IgD-negative memory B cell (primary cell): ENCODE results near the gene RBFOX1. TPM values are rescaled to one million over a fixed set of nuclear protein-coding genes. Genes with fewer than 3 reads are reported as not detected.

ENCODE experiments used
- H3K27ac Mint-ChIP-seq, 3 donors: one replicate each; pipeline ENCODE4 v1.8.0; 2020 to 2022; ENCODE audit warnings: mild to moderate bottlenecking in 3 of 3, mixed read lengths in 3 of 3, moderate library complexity in 1 of 3
- H3K27me3 Mint-ChIP-seq: one replicate; pipeline ENCODE4 v1.8.0; 2021; ENCODE audit warnings: mixed read lengths
- H3K36me3 Mint-ChIP-seq: one replicate; pipeline ENCODE4 v1.8.0; 2020; ENCODE audit warnings: mild to moderate bottlenecking, mixed read lengths
- H3K4me1 Mint-ChIP-seq, 3 donors: one replicate each; pipeline ENCODE4 v1.8.0; 2020 to 2022; ENCODE audit warnings: mixed read lengths in 3 of 3, mild to moderate bottlenecking in 1 of 3
- H3K4me3 Mint-ChIP-seq, 4 donors: one replicate each; pipeline ENCODE4 v1.8.0; 2020 to 2022; ENCODE audit warnings: mild to moderate bottlenecking in 4 of 4, mixed read lengths in 4 of 4, moderate library complexity in 3 of 4
- H3K9me3 Mint-ChIP-seq, 3 donors: one replicate each; pipeline ENCODE4 v1.8.0; 2020 to 2021; ENCODE audit warnings: mixed read lengths in 3 of 3, mild to moderate bottlenecking in 1 of 3
- polyA plus RNA-seq: library from polyadenylated mRNA; unstranded; fragments of 300-500 nt; fragmentation: Illumina TruSeq; gene quantifications from one replicate; pipeline ENCODE4 v1.2.3, GENCODE V29; 2021

RBFOX1 gene
- polyA plus RNA-seq, 1 donor from 2014 or later: not detected

- peaks cover 2 to 27% (median 9%) of the 10 kb centered on the region in 3 donors for H3K9me3 Mint-ChIP-seq
- H3K4me1 Mint-ChIP-seq: peaks cover 0 to 1% (median 0%) of the 10 kb centered on the region in 3 donors
- H3K4me3 Mint-ChIP-seq: no peak overlapping the region
- H3K27me3 Mint-ChIP-seq: no peaks in the 10 kb centered on the region
- no peaks in the 10 kb centered on the region for H3K36me3 Mint-ChIP-seq
- no peak overlapping the region for H3K27ac Mint-ChIP-seq
Observed at GRCh38 chr16:7374614-7375174, 42.0 kb downstream of the RBFOX1 start.

GRCh38 chr16:7376227-7376626, 43.6 kb downstream of the RBFOX1 start:
- no peaks in the 10 kb centered on the region for H3K36me3 Mint-ChIP-seq
- H3K27ac Mint-ChIP-seq: no peak overlapping the region
- no peaks in the 10 kb centered on the region for H3K4me1 Mint-ChIP-seq
- H3K9me3 Mint-ChIP-seq: peaks cover 0 to 20% (median 9%) of the 10 kb centered on the region in 3 donors
- no peak overlapping the region for H3K4me3 Mint-ChIP-seq
- no peaks in the 10 kb centered on the region for H3K27me3 Mint-ChIP-seq

GRCh38 chr16:7377231-7377630, 44.6 kb downstream of the RBFOX1 start:
- Mint-ChIP-seq H3K27ac (no peak overlapping the region), H3K4me3 (no peak overlapping the region), H3K36me3 (no peaks in the 10 kb centered on the region), H3K27me3 (no peaks in the 10 kb centered on the region), H3K4me1 (no peaks in the 10 kb centered on the region), H3K9me3 (peaks cover 0 to 17% (median 9%) of the 10 kb centered on the region in 3 donors)

- H3K27me3 Mint-ChIP-seq: no peaks in the 10 kb centered on the region
- H3K9me3 Mint-ChIP-seq: peaks cover 0 to 13% (median 9%) of the 10 kb centered on the region in 3 donors
- no peak overlapping the region for H3K27ac Mint-ChIP-seq
- no peaks in the 10 kb centered on the region for H3K4me1 Mint-ChIP-seq
- no peaks in the 10 kb centered on the region for H3K36me3 Mint-ChIP-seq
- H3K4me3 Mint-ChIP-seq: no peak overlapping the region
Observed at GRCh38 chr16:7378024-7378695, 45.5 kb downstream of the RBFOX1 start.

GRCh38 chr16:7380441-7380840, 47.8 kb downstream of the RBFOX1 start:
- Mint-ChIP-seq H3K27ac (no peak overlapping the region), H3K4me1 (no peaks in the 10 kb centered on the region), H3K27me3 (no peaks in the 10 kb centered on the region), H3K4me3 (no peak overlapping the region), H3K36me3 (no peaks in the 10 kb centered on the region), H3K9me3 (peaks cover 2 to 20% (median 9%) of the 10 kb centered on the region in 3 donors)

GRCh38 chr16:7380911-7381310, 48.3 kb downstream of the RBFOX1 start:
- Mint-ChIP-seq H3K9me3 (peaks cover 2 to 21% (median 9%) of the 10 kb centered on the region in 3 donors), H3K36me3 (no peaks in the 10 kb centered on the region), H3K27me3 (no peaks in the 10 kb centered on the region), H3K27ac (no peak overlapping the region), H3K4me3 (no peak overlapping the region), H3K4me1 (no peaks in the 10 kb centered on the region)

GRCh38 chr16:7381671-7382070, 49.0 kb downstream of the RBFOX1 start:
- no peak overlapping the region for H3K4me3 Mint-ChIP-seq

GRCh38 chr16:7382521-7382920, 49.9 kb downstream of the RBFOX1 start:
- H3K4me3 Mint-ChIP-seq: no peak overlapping the region
- no peaks in the 10 kb centered on the region for H3K4me1 Mint-ChIP-seq
- H3K9me3 Mint-ChIP-seq: peaks cover 2 to 17% (median 5%) of the 10 kb centered on the region in 3 donors
- no peaks in the 10 kb centered on the region for H3K27me3 Mint-ChIP-seq
- H3K27ac Mint-ChIP-seq: no peak overlapping the region
- H3K36me3 Mint-ChIP-seq: no peaks in the 10 kb centered on the region

More at GRCh38 chr16:7381671-7382070, 49.0 kb downstream of the RBFOX1 start:
- Mint-ChIP-seq H3K27me3 (no peaks in the 10 kb centered on the region), H3K27ac (no peak overlapping the region), H3K9me3 (peaks cover 2 to 21% (median 8%) of the 10 kb centered on the region in 3 donors), H3K36me3 (no peaks in the 10 kb centered on the region), H3K4me1 (no peaks in the 10 kb centered on the region)

GRCh38 chr16:7390974-7391373, 58.3 kb downstream of the RBFOX1 start:
- no peaks in the 10 kb centered on the region for H3K4me1 Mint-ChIP-seq
- no peaks in the 10 kb centered on the region for H3K36me3 Mint-ChIP-seq
- H3K27me3 Mint-ChIP-seq: no peaks in the 10 kb centered on the region
- H3K9me3 Mint-ChIP-seq: peaks cover 3 to 19% (median 8%) of the 10 kb centered on the region in 3 donors
- no peak overlapping the region for H3K27ac Mint-ChIP-seq
- H3K4me3 Mint-ChIP-seq: no peak overlapping the region

- Mint-ChIP-seq H3K9me3 (peaks cover 3 to 19% (median 8%) of the 10 kb centered on the region in 3 donors), H3K4me3 (no peak overlapping the region), H3K27me3 (no peaks in the 10 kb centered on the region), H3K36me3 (no peaks in the 10 kb centered on the region), H3K4me1 (no peaks in the 10 kb centered on the region), H3K27ac (no peak overlapping the region)
Observed at GRCh38 chr16:7391694-7392093, 59.0 kb downstream of the RBFOX1 start.

- no peak overlapping the region for H3K4me3 Mint-ChIP-seq
Observed at GRCh38 chr16:7392206-7392605, 59.6 kb downstream of the RBFOX1 start.

GRCh38 chr16:7393680-7394079, 61.0 kb downstream of the RBFOX1 start:
- no peaks in the 10 kb centered on the region for H3K4me1 Mint-ChIP-seq

More at GRCh38 chr16:7392206-7392605, 59.6 kb downstream of the RBFOX1 start:
- Mint-ChIP-seq H3K36me3 (no peaks in the 10 kb centered on the region), H3K4me1 (no peaks in the 10 kb centered on the region), H3K27ac (no peak overlapping the region), H3K9me3 (peaks cover 3 to 19% (median 7%) of the 10 kb centered on the region in 3 donors), H3K27me3 (no peaks in the 10 kb centered on the region)

GRCh38 chr16:7394720-7395336, 62.2 kb downstream of the RBFOX1 start:
- no peak overlapping the region for H3K27ac Mint-ChIP-seq
- no peaks in the 10 kb centered on the region for H3K4me1 Mint-ChIP-seq
- H3K36me3 Mint-ChIP-seq: no peaks in the 10 kb centered on the region
- H3K27me3 Mint-ChIP-seq: no peaks in the 10 kb centered on the region
- H3K9me3 Mint-ChIP-seq: peaks cover 0 to 12% (median 3%) of the 10 kb centered on the region in 3 donors
- H3K4me3 Mint-ChIP-seq: no peak overlapping the region

More at GRCh38 chr16:7393680-7394079, 61.0 kb downstream of the RBFOX1 start:
- Mint-ChIP-seq H3K4me3 (no peak overlapping the region), H3K9me3 (peaks cover 2 to 13% (median 4%) of the 10 kb centered on the region in 3 donors), H3K27ac (peak overlapping the region in 1 of 3 donors; percentile 14), H3K27me3 (no peaks in the 10 kb centered on the region), H3K36me3 (no peaks in the 10 kb centered on the region)

GRCh38 chr16:7397901-7398300, 65.3 kb downstream of the RBFOX1 start:
- Mint-ChIP-seq H3K4me3 (no peak overlapping the region), H3K27me3 (no peaks in the 10 kb centered on the region), H3K36me3 (no peaks in the 10 kb centered on the region), H3K4me1 (no peaks in the 10 kb centered on the region), H3K27ac (no peak overlapping the region), H3K9me3 (peaks cover 0 to 16% (median 4%) of the 10 kb centered on the region in 3 donors)

- Mint-ChIP-seq H3K4me1 (no peaks in the 10 kb centered on the region), H3K27ac (no peak overlapping the region), H3K4me3 (no peak overlapping the region), H3K27me3 (no peaks in the 10 kb centered on the region), H3K9me3 (peaks cover 0 to 16% (median 4%) of the 10 kb centered on the region in 3 donors), H3K36me3 (no peaks in the 10 kb centered on the region)
Observed at GRCh38 chr16:7398536-7398935, 65.9 kb downstream of the RBFOX1 start.
